Cardiac muscle cell (in vitro differentiated cells and primary cell): ENCODE data around the gene CHST14. TPM values are rescaled to one million over a fixed set of nuclear protein-coding genes. Genes with fewer than 3 reads are reported as not detected.

Experiments used
- DNase-seq, 2 donors: peaks; one replicate each; pipeline versions ENCODE4 v3.0.0 to v3.0.0-alpha.2; 2010 to 2017; ENCODE audit warnings: low read depth in 1 of 2, low spot score in 1 of 2
- H3K27ac ChIP-seq: fragments of 200-600 bp; sonication (generic); 2 replicates; pipeline ENCODE4 v1.5.1; 2016
- H3K27me3 ChIP-seq: fragments of 200-600 bp; sonication (generic); 2 replicates; pipeline ENCODE4 v1.6.0; 2016; ENCODE audit warnings: control low read depth
- H3K36me3 ChIP-seq: fragments of 200-600 bp; sonication (generic); 2 replicates; pipeline ENCODE4 v1.5.1; 2016; ENCODE audit warnings: control low read depth
- H3K4me1 ChIP-seq: fragments of 200-600 bp; sonication (generic); 2 replicates; pipeline ENCODE4 v1.8.1; 2017; ENCODE audit warnings: low read depth, mild to moderate bottlenecking, mixed run types
- H3K4me3 ChIP-seq: fragments of 200-600 bp; sonication (generic); 2 replicates; pipeline ENCODE4 v1.5.1; 2016; ENCODE audit warnings: mild to moderate bottlenecking
- H3K9me3 ChIP-seq: fragments of 200-600 bp; sonication (generic); 2 replicates; pipeline ENCODE4 v1.5.1; 2017; ENCODE audit warnings: low read depth, mild to moderate bottlenecking, control low read depth
- polyA plus RNA-seq: library from polyadenylated mRNA; unstranded; fragments of >200 nt; fragmentation: Nextera tagmentation; extraction: Ambion mirVana; gene quantifications from 2 replicates; pipeline ENCODE4 v1.2.1, GENCODE V29; 2016
- total RNA-seq: library from RNA; depleted of rRNA; stranded (reverse); fragments of >200 nt; gene quantifications from 2 replicates; pipeline ENCODE4 v1.2.3, GENCODE V29; 2016
- TF ChIP-seq, protein P1 (sequence below): IDR thresholded peaks from 2 replicates; pipeline ENCODE4 v1.5.1; 2012; ENCODE audit warnings: low read depth, mild to moderate bottlenecking, low read length

The CHST14 gene
- total and polyA plus RNA-seq, 2 experiments from 2014 or later = 22.1 to 24.4 TPM

DNA sequence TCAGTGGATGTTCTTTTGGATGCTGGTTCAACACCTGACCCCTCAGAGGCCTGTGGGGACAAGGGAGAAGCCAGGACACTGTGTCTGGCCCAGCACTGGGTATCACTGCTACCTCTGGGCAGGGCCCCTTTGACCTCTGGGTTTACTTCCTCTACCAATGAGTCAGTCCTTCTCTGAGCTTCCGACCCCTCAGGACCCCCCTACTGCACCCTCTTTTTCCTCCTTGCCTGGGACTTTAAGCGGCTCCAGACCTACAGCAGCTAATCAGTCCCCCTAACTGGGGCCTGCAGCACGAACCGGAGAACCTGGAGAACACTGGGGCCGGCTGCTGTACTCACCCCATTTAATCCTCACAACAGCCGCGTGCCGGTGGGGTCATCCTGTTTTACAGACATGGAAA, 3.8 kb downstream of the CHST14 start:
- Histone ChIP-seq H3K27ac (no peak overlapping the region), H3K27me3 (no peaks in the 10 kb centered on the region), H3K9me3 (no peaks in the 10 kb centered on the region), H3K4me3 (no peak overlapping the region), H3K36me3 (no peaks in the 10 kb centered on the region), H3K4me1 (peaks cover 12% of the 10 kb centered on the region)
- TF ChIP-seq, protein P1, sequence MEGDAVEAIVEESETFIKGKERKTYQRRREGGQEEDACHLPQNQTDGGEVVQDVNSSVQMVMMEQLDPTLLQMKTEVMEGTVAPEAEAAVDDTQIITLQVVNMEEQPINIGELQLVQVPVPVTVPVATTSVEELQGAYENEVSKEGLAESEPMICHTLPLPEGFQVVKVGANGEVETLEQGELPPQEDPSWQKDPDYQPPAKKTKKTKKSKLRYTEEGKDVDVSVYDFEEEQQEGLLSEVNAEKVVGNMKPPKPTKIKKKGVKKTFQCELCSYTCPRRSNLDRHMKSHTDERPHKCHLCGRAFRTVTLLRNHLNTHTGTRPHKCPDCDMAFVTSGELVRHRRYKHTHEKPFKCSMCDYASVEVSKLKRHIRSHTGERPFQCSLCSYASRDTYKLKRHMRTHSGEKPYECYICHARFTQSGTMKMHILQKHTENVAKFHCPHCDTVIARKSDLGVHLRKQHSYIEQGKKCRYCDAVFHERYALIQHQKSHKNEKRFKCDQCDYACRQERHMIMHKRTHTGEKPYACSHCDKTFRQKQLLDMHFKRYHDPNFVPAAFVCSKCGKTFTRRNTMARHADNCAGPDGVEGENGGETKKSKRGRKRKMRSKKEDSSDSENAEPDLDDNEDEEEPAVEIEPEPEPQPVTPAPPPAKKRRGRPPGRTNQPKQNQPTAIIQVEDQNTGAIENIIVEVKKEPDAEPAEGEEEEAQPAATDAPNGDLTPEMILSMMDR = no peak
- DNase-seq = no peak

DNA sequence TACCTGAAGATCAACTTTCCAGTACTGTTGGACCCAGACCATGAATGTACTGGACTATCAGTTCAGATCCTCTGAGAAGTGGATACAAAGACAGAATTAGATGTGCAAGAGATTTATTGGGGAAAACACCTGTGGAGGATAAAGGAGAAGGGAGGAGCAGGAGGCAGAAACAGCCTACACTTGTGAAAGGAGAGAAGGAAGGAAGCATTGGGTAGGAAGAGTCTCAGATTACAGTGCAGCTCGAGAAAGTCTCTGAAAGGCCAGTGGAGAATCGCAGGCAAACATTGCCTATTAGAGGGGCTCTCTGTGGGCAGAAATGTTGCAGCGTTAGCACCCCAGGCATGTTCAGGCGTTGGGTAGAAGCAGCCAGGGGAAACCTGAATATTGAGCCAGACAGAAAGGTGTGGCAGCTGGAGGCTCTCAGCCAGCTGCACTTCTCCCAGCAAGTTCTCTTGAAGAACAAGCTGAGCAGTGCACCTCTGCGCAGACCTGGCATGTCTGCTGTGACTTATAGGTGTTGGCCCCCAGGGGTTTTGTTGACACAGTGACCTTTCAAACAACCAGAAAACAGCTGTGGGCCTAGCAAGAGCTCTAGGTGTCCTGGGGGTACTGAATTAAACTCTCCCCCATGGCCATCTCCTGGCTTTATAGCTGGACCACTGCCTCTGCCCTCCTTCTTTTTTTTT, 7.0 kb downstream of the CHST14 start:
- Histone ChIP-seq H3K27ac (no peak overlapping the region), H3K4me3 (no peak overlapping the region), H3K4me1 (peaks cover 7% of the 10 kb centered on the region), H3K36me3 (no peaks in the 10 kb centered on the region), H3K27me3 (no peaks in the 10 kb centered on the region), H3K9me3 (no peaks in the 10 kb centered on the region)
- TF ChIP-seq, protein P1 = no peak
- DNase-seq = peak in 1 of 2 donors; percentile 42

GRCh38 chr15:40479024-40479423, 8.2 kb downstream of the CHST14 start:
- Histone ChIP-seq H3K27me3 (no peaks in the 10 kb centered on the region), H3K9me3 (no peaks in the 10 kb centered on the region), H3K4me3 (no peak overlapping the region), H3K27ac (no peak overlapping the region), H3K4me1 (peaks cover 7% of the 10 kb centered on the region), H3K36me3 (no peaks in the 10 kb centered on the region)
- DNase-seq = no peak
- TF ChIP-seq, protein P1 = no peak

DNA sequence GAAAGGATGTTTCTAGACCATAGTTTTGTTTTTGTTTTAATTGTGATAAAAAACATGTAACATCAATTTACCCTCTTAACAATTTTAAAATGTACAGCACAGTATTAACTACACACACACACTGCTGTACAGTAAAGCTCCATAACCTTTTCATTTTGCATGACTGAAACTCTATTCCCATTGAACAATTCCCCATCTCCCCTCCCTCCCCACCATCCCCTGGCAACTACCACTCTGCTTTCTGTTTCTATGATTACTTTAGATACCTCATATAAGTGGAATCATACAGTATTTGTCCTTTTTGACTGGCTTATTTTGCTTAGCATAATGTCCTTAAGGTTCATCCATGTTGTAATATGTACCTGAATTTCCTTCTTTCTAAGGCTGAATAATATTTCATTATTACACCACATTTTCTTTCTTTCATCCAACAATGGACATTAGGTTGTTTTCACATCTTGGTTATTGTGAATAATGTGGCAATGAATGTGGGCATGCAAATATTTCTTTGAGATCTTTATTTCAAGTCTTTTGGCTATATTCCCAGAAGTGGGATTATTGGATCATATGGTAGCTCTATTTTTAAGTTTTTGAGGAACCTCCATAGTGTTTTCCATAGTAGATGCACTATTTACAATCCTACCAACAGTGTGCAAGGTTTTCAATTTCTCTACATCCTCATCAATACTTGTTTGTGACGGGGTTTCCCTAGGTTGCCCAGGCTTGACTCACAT, 10.7 kb downstream of the CHST14 start:
- H3K27ac ChIP-seq = no peak overlapping the region
- H3K4me3 ChIP-seq = no peak overlapping the region
- no peaks in the 10 kb centered on the region for H3K36me3 ChIP-seq
- DNase-seq = peak in 1 of 2 donors; percentile 29
- H3K27me3 ChIP-seq = no peaks in the 10 kb centered on the region
- peaks cover 7% of the 10 kb centered on the region for H3K4me1 ChIP-seq
- TF ChIP-seq, protein P1 = no peak
- no peaks in the 10 kb centered on the region for H3K9me3 ChIP-seq

- no peaks in the 10 kb centered on the region for H3K36me3 ChIP-seq
- H3K27ac ChIP-seq = no peak overlapping the region
- no peaks in the 10 kb centered on the region for H3K4me1 ChIP-seq
- no peaks in the 10 kb centered on the region for H3K9me3 ChIP-seq
- TF ChIP-seq, protein P1 = no peak
- no peak for DNase-seq
- no peak overlapping the region for H3K4me3 ChIP-seq
- H3K27me3 ChIP-seq = no peaks in the 10 kb centered on the region
These were observed 13.1 kb downstream of the CHST14 start for GRCh38 chr15:40483919-40484318.
